ENCODE data around the gene PTGFR. TPM values are rescaled to one million over a fixed set of nuclear protein-coding genes. Genes with fewer than 3 reads are reported as not detected.

Gene PTGFR
- total RNA-seq: not detected

GRCh38 chr1:78490861-78491450 is at the start of gene PTGFR:
Gene PTGFR, plus strand, starts transcription at chr1:78490974. Its CDS starts 1,770 bp downstream, at chr1:78492744.
- Mint-ChIP-seq H3K4me3 (no peak within 1 kb of the TSS), H3K4me1 (ENCODE audit: low read depth) (peaks cover 2% of the 10 kb centered on the region), H3K36me3 (ENCODE audit: low read depth) (no peaks in the 10 kb centered on the region), H3K9me3 (peaks cover 2% of the 10 kb centered on the region), H3K27ac (no peak within 1 kb of the TSS), H3K27me3 (ENCODE audit: low read depth) (peaks cover 38% of the 10 kb centered on the region)
- CTCF ChIA-PET: no interaction called here
- DNase-seq: no peak
- intact Hi-C loops (cut with micrococcal nuclease): no loop called here

- CTCF ChIA-PET: no interaction called here
- Mint-ChIP-seq H3K4me1 (ENCODE audit: low read depth) (no peaks in the 10 kb centered on the region), H3K4me3 (no peak overlapping the region), H3K9me3 (peaks cover 5% of the 10 kb centered on the region), H3K27me3 (ENCODE audit: low read depth) (no peaks in the 10 kb centered on the region), H3K36me3 (ENCODE audit: low read depth) (no peaks in the 10 kb centered on the region), H3K27ac (no peak overlapping the region)
- intact Hi-C loops (cut with micrococcal nuclease): no loop called here
- no peak for DNase-seq
These were observed 48.9 kb upstream of the PTGFR start for GRCh38 chr1:78441921-78442320.

- H3K27ac Mint-ChIP-seq: no peak overlapping the region
- intact Hi-C loops (cut with micrococcal nuclease): no loop called here
- H3K9me3 Mint-ChIP-seq: no peaks in the 10 kb centered on the region
- H3K4me1 Mint-ChIP-seq (ENCODE audit: low read depth): no peaks in the 10 kb centered on the region
- H3K27me3 Mint-ChIP-seq (ENCODE audit: low read depth): no peaks in the 10 kb centered on the region
- no peak for DNase-seq
- H3K4me3 Mint-ChIP-seq: no peak overlapping the region
- H3K36me3 Mint-ChIP-seq (ENCODE audit: low read depth): no peaks in the 10 kb centered on the region
- CTCF ChIA-PET: no interaction called here
These were observed 43.7 kb upstream of the PTGFR start for GRCh38 chr1:78447086-78447485.

GRCh38 chr1:78464449-78464891 is 26.3 kb upstream of the PTGFR start:
- intact Hi-C loops (cut with micrococcal nuclease): no loop called here
- Mint-ChIP-seq H3K4me1 (ENCODE audit: low read depth) (no peaks in the 10 kb centered on the region), H3K36me3 (ENCODE audit: low read depth) (no peaks in the 10 kb centered on the region), H3K9me3 (peaks cover 18% of the 10 kb centered on the region), H3K4me3 (no peak overlapping the region), H3K27me3 (ENCODE audit: low read depth) (peaks cover 2% of the 10 kb centered on the region), H3K27ac (no peak overlapping the region)
- CTCF ChIA-PET: interaction anchor here (1.0 kb wide), 1 partner anchor 319 kb away, joined by 3 read pairs; no protein-coding TSS in a partner anchor
- no peak for DNase-seq

- DNase-seq: no peak
- intact Hi-C loops (cut with micrococcal nuclease): no loop called here
- H3K4me3 Mint-ChIP-seq: no peak overlapping the region
- CTCF ChIA-PET: interaction anchor here (1.0 kb wide), 1 partner anchor 320 kb away, joined by 3 read pairs; no protein-coding TSS in a partner anchor
- peaks cover 16% of the 10 kb centered on the region for H3K9me3 Mint-ChIP-seq
- H3K27me3 Mint-ChIP-seq (ENCODE audit: low read depth): peaks cover 2% of the 10 kb centered on the region
- no peaks in the 10 kb centered on the region for H3K36me3 Mint-ChIP-seq (ENCODE audit: low read depth)
- no peak overlapping the region for H3K27ac Mint-ChIP-seq
- no peaks in the 10 kb centered on the region for H3K4me1 Mint-ChIP-seq (ENCODE audit: low read depth)
These were observed 25.6 kb upstream of the PTGFR start for GRCh38 chr1:78465143-78465542.

- H3K4me3 Mint-ChIP-seq: no peak overlapping the region
- no peak overlapping the region for H3K27ac Mint-ChIP-seq
- no peaks in the 10 kb centered on the region for H3K4me1 Mint-ChIP-seq (ENCODE audit: low read depth)
- DNase-seq: no peak
- peaks cover 2% of the 10 kb centered on the region for H3K9me3 Mint-ChIP-seq
- CTCF ChIA-PET: interaction anchor here (1.3 kb wide), 1 partner anchor 10 kb away, joined by 4 read pairs; no protein-coding TSS in a partner anchor
- H3K36me3 Mint-ChIP-seq (ENCODE audit: low read depth): no peaks in the 10 kb centered on the region
- peaks cover 2% of the 10 kb centered on the region for H3K27me3 Mint-ChIP-seq (ENCODE audit: low read depth)
- intact Hi-C loops (cut with micrococcal nuclease): no loop called here
These were observed 22.3 kb upstream of the PTGFR start for GRCh38 chr1:78468521-78468920.

- no peaks in the 10 kb centered on the region for H3K4me1 Mint-ChIP-seq (ENCODE audit: low read depth)
- CTCF ChIA-PET: no interaction called here
- DNase-seq: no peak
- no peak overlapping the region for H3K4me3 Mint-ChIP-seq
- peaks cover 2% of the 10 kb centered on the region for H3K27me3 Mint-ChIP-seq (ENCODE audit: low read depth)
- intact Hi-C loops (cut with micrococcal nuclease): no loop called here
- H3K36me3 Mint-ChIP-seq (ENCODE audit: low read depth): no peaks in the 10 kb centered on the region
- H3K27ac Mint-ChIP-seq: no peak overlapping the region
- peaks cover 2% of the 10 kb centered on the region for H3K9me3 Mint-ChIP-seq
These were observed 21.2 kb upstream of the PTGFR start for GRCh38 chr1:78469576-78469975.

GRCh38 chr1:78471890-78472620 is 18.7 kb upstream of the PTGFR start:
- Mint-ChIP-seq H3K27me3 (ENCODE audit: low read depth) (peaks cover 2% of the 10 kb centered on the region), H3K9me3 (no peaks in the 10 kb centered on the region), H3K27ac (no peak overlapping the region), H3K4me3 (no peak overlapping the region), H3K36me3 (ENCODE audit: low read depth) (no peaks in the 10 kb centered on the region), H3K4me1 (ENCODE audit: low read depth) (no peaks in the 10 kb centered on the region)
- CTCF ChIA-PET: no interaction called here
- no peak for DNase-seq
- intact Hi-C loops (cut with micrococcal nuclease): no loop called here

- DNase-seq: no peak
- Mint-ChIP-seq H3K4me1 (ENCODE audit: low read depth) (no peaks in the 10 kb centered on the region), H3K9me3 (no peaks in the 10 kb centered on the region), H3K27ac (no peak overlapping the region), H3K4me3 (no peak overlapping the region), H3K27me3 (ENCODE audit: low read depth) (peaks cover 4% of the 10 kb centered on the region), H3K36me3 (ENCODE audit: low read depth) (no peaks in the 10 kb centered on the region)
- CTCF ChIA-PET: no interaction called here
- intact Hi-C loops (cut with micrococcal nuclease): no loop called here
These were observed 17.8 kb upstream of the PTGFR start for GRCh38 chr1:78472851-78473496.

GRCh38 chr1:78474092-78474491 is 16.7 kb upstream of the PTGFR start:
- DNase-seq: no peak
- no peaks in the 10 kb centered on the region for H3K36me3 Mint-ChIP-seq (ENCODE audit: low read depth)
- H3K27me3 Mint-ChIP-seq (ENCODE audit: low read depth): peaks cover 4% of the 10 kb centered on the region
- H3K4me3 Mint-ChIP-seq: no peak overlapping the region
- CTCF ChIA-PET: no interaction called here
- no peaks in the 10 kb centered on the region for H3K9me3 Mint-ChIP-seq
- no peak overlapping the region for H3K27ac Mint-ChIP-seq
- intact Hi-C loops (cut with micrococcal nuclease): no loop called here
- no peaks in the 10 kb centered on the region for H3K4me1 Mint-ChIP-seq (ENCODE audit: low read depth)

- intact Hi-C loops (cut with micrococcal nuclease): no loop called here
- Mint-ChIP-seq H3K27ac (no peak overlapping the region), H3K4me3 (no peak overlapping the region), H3K9me3 (no peaks in the 10 kb centered on the region), H3K4me1 (ENCODE audit: low read depth) (no peaks in the 10 kb centered on the region), H3K36me3 (ENCODE audit: low read depth) (no peaks in the 10 kb centered on the region), H3K27me3 (ENCODE audit: low read depth) (peaks cover 4% of the 10 kb centered on the region)
- DNase-seq: no peak
- CTCF ChIA-PET: no interaction called here
These were observed 14.7 kb upstream of the PTGFR start for GRCh38 chr1:78475888-78476610.

- H3K4me1 Mint-ChIP-seq (ENCODE audit: low read depth): no peaks in the 10 kb centered on the region
- DNase-seq: no peak
- CTCF ChIA-PET: no interaction called here
- peaks cover 2% of the 10 kb centered on the region for H3K9me3 Mint-ChIP-seq
- H3K27ac Mint-ChIP-seq: no peak overlapping the region
- peaks cover 12% of the 10 kb centered on the region for H3K27me3 Mint-ChIP-seq (ENCODE audit: low read depth)
- H3K4me3 Mint-ChIP-seq: no peak overlapping the region
- intact Hi-C loops (cut with micrococcal nuclease): no loop called here
- no peaks in the 10 kb centered on the region for H3K36me3 Mint-ChIP-seq (ENCODE audit: low read depth)
These were observed 6.9 kb upstream of the PTGFR start for GRCh38 chr1:78483903-78484302.
